Mesendoderm (in vitro differentiated cells): ENCODE measurements around the gene THSD4.

Experiments
- DNase-seq: peaks from one replicate; pipeline ENCODE4 v3.0.0; 2013
- H2AK5ac ChIP-seq: 2 replicates; pipeline ENCODE4 v1.6.1; 2013; ENCODE audit warnings: low read length, inconsistent platforms
- H2BK120ac ChIP-seq: 2 replicates; pipeline ENCODE4 v1.6.1; 2013; ENCODE audit warnings: low read depth, mild to moderate bottlenecking, low read length, moderate library complexity, mixed read lengths
- H2BK15ac ChIP-seq: replicated peaks from 2 replicates; pipeline ENCODE4 v1.6.1; 2013; ENCODE audit warnings: low read depth, mild to moderate bottlenecking, moderate library complexity
- H2BK5ac ChIP-seq: 2 replicates; pipeline ENCODE4 v1.6.1; 2013; ENCODE audit warnings: low read length, inconsistent platforms
- H3K18ac ChIP-seq: 2 replicates; pipeline ENCODE4 v1.6.1; 2013; ENCODE audit warnings: mild to moderate bottlenecking, low read length, mixed read lengths
- H3K23ac ChIP-seq: one replicate; pipeline ENCODE4 v1.6.1; 2013; ENCODE audit warnings: low read length
- H3K27ac ChIP-seq: 2 replicates; pipeline ENCODE4 v1.5.1; 2013; ENCODE audit warnings: low read depth, mild to moderate bottlenecking, inconsistent platforms, low read length, moderate library complexity
- H3K27me3 ChIP-seq: 2 replicates; pipeline ENCODE4 v1.6.1; 2013; ENCODE audit warnings: low read length, control low read depth, mild to moderate bottlenecking, inconsistent platforms; ENCODE audit not compliant: insufficient read depth, poor library complexity
- H3K36me3 ChIP-seq: 2 replicates; pipeline ENCODE4 v1.6.1; 2013; ENCODE audit warnings: low read length, inconsistent platforms; ENCODE audit not compliant: control insufficient read depth, insufficient read depth
- H3K4ac ChIP-seq: one replicate; pipeline ENCODE4 v1.6.1; 2013; ENCODE audit warnings: low read depth, mild to moderate bottlenecking, low read length, moderate library complexity
- H3K4me1 ChIP-seq: 2 replicates; pipeline ENCODE4 v1.6.1; 2013; ENCODE audit warnings: low read depth, low read length, inconsistent platforms; ENCODE audit not compliant: control insufficient read depth
- H3K4me2 ChIP-seq: 2 replicates; pipeline ENCODE4 v1.6.1; 2013; ENCODE audit warnings: low read length
- H3K4me3 ChIP-seq: 2 replicates; pipeline ENCODE4 v1.5.1; 2013; ENCODE audit warnings: mild to moderate bottlenecking, low read length
- H3K56ac ChIP-seq: one replicate; pipeline ENCODE4 v1.6.1; 2013; ENCODE audit warnings: low read length
- H3K79me1 ChIP-seq: 2 replicates; pipeline ENCODE4 v1.6.1; 2013; ENCODE audit warnings: low read length, inconsistent platforms
- H3K79me2 ChIP-seq: 2 replicates; pipeline ENCODE4 v1.6.1; 2013; ENCODE audit warnings: mild to moderate bottlenecking, low read length; ENCODE audit not compliant: control insufficient read depth, insufficient read depth
- H3K9ac ChIP-seq: 2 replicates; pipeline ENCODE4 v1.6.1; 2013; ENCODE audit warnings: low read length, inconsistent platforms
- H4K5ac ChIP-seq: one replicate; pipeline ENCODE4 v1.6.1; 2013; ENCODE audit warnings: low read length
- H4K8ac ChIP-seq: one replicate; pipeline ENCODE4 v1.6.1; 2013; ENCODE audit warnings: low read depth, mild to moderate bottlenecking, control low read depth, low read length, moderate library complexity
- WGBS: extraction: QIAGEN DNeasy Blood & Tissue Kit; methylation state at CpG from one replicate; pipeline ENCODE4 v1.1.7; 2013; ENCODE audit warnings: low lambda C conversion rate, missing lambda C conversion rate; ENCODE audit not compliant: insufficient coverage; ENCODE audit errors: extremely low coverage; 5-methylcytosine and 5-hydroxymethylcytosine counted together

THSD4 gene

DNA sequence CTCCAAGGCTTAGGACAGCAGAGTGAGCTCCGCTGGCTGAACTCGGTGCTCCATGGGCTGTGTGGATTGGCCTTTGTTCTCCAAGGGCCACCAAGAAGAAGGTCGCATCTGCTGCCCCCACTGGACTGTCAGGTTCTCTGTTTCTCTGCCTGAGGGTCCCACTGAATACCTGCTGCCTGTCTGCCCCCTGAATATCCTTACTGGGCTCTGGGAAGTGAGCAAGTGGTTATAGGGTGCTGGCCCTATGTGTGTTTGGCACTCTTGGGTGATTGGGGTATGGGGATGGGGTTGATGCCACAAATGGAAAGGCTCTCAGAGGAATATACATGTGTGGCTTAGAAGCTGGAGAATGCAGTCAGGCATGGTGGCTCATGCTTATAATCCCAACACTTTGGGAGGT is 82.3 kb downstream of the THSD4 start:
- no CpG with 5 or more reads among the region's 3 CpGs for WGBS
- Histone ChIP-seq H3K36me3 (no peaks in the 10 kb centered on the region), H3K18ac (no peak overlapping the region), H4K5ac (no peak overlapping the region), H2AK5ac (no peak overlapping the region), H3K27me3 (no peaks in the 10 kb centered on the region), H3K9ac (no peak overlapping the region), H3K4me2 (no peak overlapping the region), H2BK15ac (no peak overlapping the region), H3K23ac (no peak overlapping the region), H3K4me1 (peaks cover under 1% of the 10 kb centered on the region), H2BK120ac (no peak overlapping the region), H3K4ac (no peak overlapping the region), H3K4me3 (no peak overlapping the region), H3K79me2 (no peaks in the 10 kb centered on the region), H2BK5ac (no peak overlapping the region), H3K79me1 (no peaks in the 10 kb centered on the region), H3K27ac (no peak overlapping the region), H3K56ac (no peak overlapping the region), H4K8ac (no peak overlapping the region)
- DNase-seq: no peak

GRCh38 chr15:71198846-71199245 is 83.6 kb downstream of the THSD4 start:
- H3K9ac ChIP-seq: no peak overlapping the region
- DNase-seq: no peak
- no CpG with 5 or more reads among the region's 3 CpGs for WGBS

GRCh38 chr15:71199384-71200351 is 84.4 kb downstream of the THSD4 start:
- Histone ChIP-seq H2BK5ac (no peak overlapping the region), H3K79me1 (no peaks in the 10 kb centered on the region), H3K4me3 (no peak overlapping the region), H3K27ac (no peak overlapping the region), H3K27me3 (no peaks in the 10 kb centered on the region), H3K4me2 (no peak overlapping the region), H3K79me2 (no peaks in the 10 kb centered on the region), H3K9ac (no peak overlapping the region), H3K18ac (no peak overlapping the region), H2AK5ac (no peak overlapping the region), H3K56ac (no peak overlapping the region), H2BK15ac (no peak overlapping the region), H2BK120ac (no peak overlapping the region), H3K36me3 (no peaks in the 10 kb centered on the region), H4K8ac (no peak overlapping the region), H3K4ac (no peak overlapping the region), H3K4me1 (peaks cover 8% of the 10 kb centered on the region), H3K23ac (no peak overlapping the region), H4K5ac (no peak overlapping the region)
- peak; percentile 25 for DNase-seq
- WGBS: no CpG with 5 or more reads among the region's 6 CpGs

More at GRCh38 chr15:71198846-71199245, 83.6 kb downstream of the THSD4 start:
- Histone ChIP-seq H2BK120ac (no peak overlapping the region), H3K27me3 (no peaks in the 10 kb centered on the region), H3K23ac (no peak overlapping the region), H2AK5ac (no peak overlapping the region), H4K8ac (no peak overlapping the region), H3K27ac (no peak overlapping the region), H3K4me3 (no peak overlapping the region), H2BK5ac (no peak overlapping the region), H3K79me1 (no peaks in the 10 kb centered on the region), H3K18ac (no peak overlapping the region), H3K4ac (no peak overlapping the region), H3K36me3 (no peaks in the 10 kb centered on the region), H3K4me2 (no peak overlapping the region), H3K4me1 (peaks cover 8% of the 10 kb centered on the region), H4K5ac (no peak overlapping the region), H3K56ac (no peak overlapping the region), H2BK15ac (no peak overlapping the region), H3K79me2 (no peaks in the 10 kb centered on the region)

DNA sequence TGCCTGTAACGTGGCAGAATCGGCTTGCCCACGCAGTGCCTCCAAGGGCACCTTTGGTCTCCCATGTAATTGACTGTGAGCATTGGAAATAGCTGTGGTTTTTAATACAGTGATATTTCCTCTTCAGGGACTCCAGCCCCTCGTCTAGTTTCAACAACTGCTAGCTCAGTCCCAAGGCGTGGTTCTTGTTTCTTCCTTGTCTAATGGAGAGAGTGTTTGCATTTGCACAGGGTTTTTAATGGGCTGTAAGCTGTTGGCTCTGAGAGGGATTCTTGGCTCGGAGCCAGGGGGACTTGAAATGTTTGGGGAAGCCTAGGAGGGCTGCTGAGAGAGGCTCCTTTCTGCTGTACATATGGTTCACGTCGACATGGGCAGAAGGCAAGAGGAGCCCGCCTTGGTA is 86.2 kb downstream of the THSD4 start:
- Histone ChIP-seq H3K36me3 (no peaks in the 10 kb centered on the region), H3K79me1 (no peaks in the 10 kb centered on the region), H2BK120ac (no peak overlapping the region), H3K56ac (no peak overlapping the region), H4K5ac (no peak overlapping the region), H3K9ac (no peak overlapping the region), H3K4me1 (peaks cover 8% of the 10 kb centered on the region), H2BK15ac (no peak overlapping the region), H3K23ac (no peak overlapping the region), H3K18ac (no peak overlapping the region), H2AK5ac (no peak overlapping the region), H3K4me2 (no peak overlapping the region), H3K79me2 (no peaks in the 10 kb centered on the region), H4K8ac (no peak overlapping the region), H3K27ac (no peak overlapping the region), H3K27me3 (no peaks in the 10 kb centered on the region), H2BK5ac (no peak overlapping the region), H3K4ac (no peak overlapping the region), H3K4me3 (no peak overlapping the region)
- DNase-seq: no peak
- WGBS: no CpG with 5 or more reads among the region's 9 CpGs

DNA sequence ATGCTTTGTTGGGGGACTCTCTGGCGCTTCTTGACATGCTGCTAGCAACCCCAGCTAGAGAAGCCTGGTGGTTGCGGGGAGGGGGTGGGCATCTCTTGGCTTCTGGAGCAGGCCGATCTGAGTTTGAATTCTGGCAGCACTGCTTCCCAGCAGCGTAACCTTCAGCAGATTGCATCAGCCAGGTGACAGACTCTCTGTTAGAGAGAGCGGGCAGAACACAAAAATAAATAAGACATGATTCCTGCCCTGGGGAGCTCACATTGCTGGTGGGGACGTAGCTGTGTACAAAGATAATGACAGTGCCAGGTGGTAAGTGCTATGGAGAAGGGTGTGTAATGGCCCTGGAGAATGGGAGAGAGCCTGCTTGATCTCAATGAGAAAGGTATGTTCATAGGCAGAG is 87.4 kb downstream of the THSD4 start:
- WGBS: no CpG with 5 or more reads among the region's 6 CpGs
- H4K8ac ChIP-seq: no peak overlapping the region
- peak overlapping the region; percentile 44 for H3K56ac ChIP-seq
- H3K36me3 ChIP-seq: no peaks in the 10 kb centered on the region
- H3K27me3 ChIP-seq: no peaks in the 10 kb centered on the region
- no peak overlapping the region for H4K5ac ChIP-seq
- H2BK5ac ChIP-seq: no peak overlapping the region
- no peak overlapping the region for H3K23ac ChIP-seq
- H3K4me3 ChIP-seq: no peak overlapping the region
- peaks cover 8% of the 10 kb centered on the region for H3K4me1 ChIP-seq
- H2BK15ac ChIP-seq: no peak overlapping the region
- no peak overlapping the region for H2BK120ac ChIP-seq
- no peak overlapping the region for H3K4ac ChIP-seq
- no peak overlapping the region for H3K27ac ChIP-seq
- no peak overlapping the region for H3K18ac ChIP-seq
- H3K4me2 ChIP-seq: no peak overlapping the region
- no peaks in the 10 kb centered on the region for H3K79me1 ChIP-seq
- DNase-seq: peak; percentile 44
- H2AK5ac ChIP-seq: peak overlapping the region; percentile 34
- no peak overlapping the region for H3K9ac ChIP-seq
- no peaks in the 10 kb centered on the region for H3K79me2 ChIP-seq
